ENCODE results near the gene OMP.

The OMP gene

GRCh38 chr11:77131560-77131959, 28.9 kb downstream of the OMP start:
- peaks cover 45% of the 10 kb centered on the region for H3K27me3 ChIP-seq
- no peak overlapping the region for H3K27ac ChIP-seq
- H3K36me3 ChIP-seq: no peaks in the 10 kb centered on the region
- TF ChIP-seq CTCF (IDR thresholded peaks at IDR 0.05): no peak
- H3K4me1 ChIP-seq (ENCODE audit: control insufficient read depth in 1 of 2, insufficient read depth in 1 of 2, low read depth in 1 of 2, low read length in 1 of 2): peaks cover 8% of the 10 kb centered on the region in 2 experiments
- H3K9me3 ChIP-seq: no peaks in the 10 kb centered on the region
- no peak overlapping the region for H3K4me3 ChIP-seq (ENCODE audit: low read depth in 1 of 2, low read length in 1 of 2)

GRCh38 chr11:77135069-77135468, 32.4 kb downstream of the OMP start:
- no peak overlapping the region for H3K27ac ChIP-seq
- H3K4me1 ChIP-seq (ENCODE audit: control insufficient read depth in 1 of 2, insufficient read depth in 1 of 2, low read depth in 1 of 2, low read length in 1 of 2): no peaks in the 10 kb centered on the region
- H3K4me3 ChIP-seq (ENCODE audit: low read depth in 1 of 2, low read length in 1 of 2): no peak overlapping the region
- no peaks in the 10 kb centered on the region for H3K9me3 ChIP-seq
- peaks cover 51% of the 10 kb centered on the region for H3K27me3 ChIP-seq
- no peak for TF ChIP-seq CTCF (IDR thresholded peaks at IDR 0.05)
- H3K36me3 ChIP-seq: no peaks in the 10 kb centered on the region

- Histone ChIP-seq H3K36me3 (no peaks in the 10 kb centered on the region), H3K27me3 (peaks cover 57% of the 10 kb centered on the region), H3K4me3 (ENCODE audit: low read depth in 1 of 2, low read length in 1 of 2) (no peak overlapping the region), H3K4me1 (ENCODE audit: control insufficient read depth in 1 of 2, insufficient read depth in 1 of 2, low read depth in 1 of 2, low read length in 1 of 2) (no peaks in the 10 kb centered on the region), H3K27ac (no peak overlapping the region), H3K9me3 (no peaks in the 10 kb centered on the region)
- no peak for TF ChIP-seq CTCF (IDR thresholded peaks at IDR 0.05)
These were observed 33.4 kb downstream of the OMP start for GRCh38 chr11:77136074-77136473.

- Histone ChIP-seq H3K27ac (no peak overlapping the region), H3K4me3 (ENCODE audit: low read depth in 1 of 2, low read length in 1 of 2) (no peak overlapping the region), H3K9me3 (no peaks in the 10 kb centered on the region), H3K27me3 (peaks cover 57% of the 10 kb centered on the region), H3K4me1 (ENCODE audit: control insufficient read depth in 1 of 2, insufficient read depth in 1 of 2, low read depth in 1 of 2, low read length in 1 of 2) (no peaks in the 10 kb centered on the region), H3K36me3 (no peaks in the 10 kb centered on the region)
- TF ChIP-seq CTCF (IDR thresholded peaks at IDR 0.05): no peak
These were observed 34.3 kb downstream of the OMP start for GRCh38 chr11:77136784-77137420.

GRCh38 chr11:77137421-77137820, 34.8 kb downstream of the OMP start:
- TF ChIP-seq CTCF (IDR thresholded peaks at IDR 0.05): no peak

More at GRCh38 chr11:77137421-77137820, 34.8 kb downstream of the OMP start:
- Histone ChIP-seq H3K9me3 (no peaks in the 10 kb centered on the region), H3K27ac (no peak overlapping the region), H3K4me1 (ENCODE audit: control insufficient read depth in 1 of 2, insufficient read depth in 1 of 2, low read depth in 1 of 2, low read length in 1 of 2) (no peaks in the 10 kb centered on the region), H3K36me3 (no peaks in the 10 kb centered on the region), H3K4me3 (ENCODE audit: low read depth in 1 of 2, low read length in 1 of 2) (no peak overlapping the region), H3K27me3 (peaks cover 57% of the 10 kb centered on the region)

Measured in neutrophil (primary cell).